Nucleus accumbens (tissue), 56 donors: ENCODE results near the gene IVD.

Experiments used
- DNase-seq, 56 donors: peaks; one replicate each; lab custom pipeline; 2025; lab: John Stamatoyannopoulos, UW

The IVD gene

GRCh38 chr15:40369971-40370370, 35.6 kb upstream of the IVD start:
- DNase-seq: no peak

- DNase-seq: no peak
Observed at GRCh38 chr15:40372981-40373380, 32.6 kb upstream of the IVD start.

- no peak for DNase-seq
Observed at GRCh38 chr15:40377606-40378005, 28.0 kb upstream of the IVD start.

- no peak for DNase-seq
Observed at GRCh38 chr15:40379374-40379773, 26.2 kb upstream of the IVD start.

- peak in 6 of 56 donors; percentile 3 to 27 (median 10) for DNase-seq
Observed at GRCh38 chr15:40379853-40380252, 25.7 kb upstream of the IVD start.

GRCh38 chr15:40380636-40381035, 25.0 kb upstream of the IVD start:
- DNase-seq: no peak

- DNase-seq: no peak
Observed at GRCh38 chr15:40381818-40382529, 23.6 kb upstream of the IVD start.

GRCh38 chr15:40382580-40383456, 22.8 kb upstream of the IVD start, which contains the start of gene KNSTRN:
TSS of gene KNSTRN (plus strand) at chr15:40382721. CDS start at chr15:40382836, 115 bp downstream.
- peak in 55 of 56 donors; percentile 27 to 95 (median 79) for DNase-seq

GRCh38 chr15:40386480-40386879, 19.1 kb upstream of the IVD start:
- DNase-seq: no peak

GRCh38 chr15:40388941-40389823, 16.4 kb upstream of the IVD start:
- no peak for DNase-seq

GRCh38 chr15:40389824-40390595, 15.6 kb upstream of the IVD start:
- no peak for DNase-seq

- DNase-seq: no peak
Observed at GRCh38 chr15:40392986-40393948, 12.3 kb upstream of the IVD start.

GRCh38 chr15:40397688-40398412, 7.7 kb upstream of the IVD start:
- no peak for DNase-seq

GRCh38 chr15:40398413-40398873, 7.2 kb upstream of the IVD start:
- DNase-seq: peak in 9 of 56 donors; percentile 7 to 31 (median 13)

GRCh38 chr15:40399370-40399769, 6.2 kb upstream of the IVD start:
- no peak for DNase-seq

GRCh38 chr15:40407330-40407990, 1.9 kb downstream of the IVD start:
- DNase-seq: no peak

GRCh38 chr15:40409366-40409765, 3.8 kb downstream of the IVD start:
- DNase-seq: no peak
